Activated CD4-positive, alpha-beta T cell treated with anti-CD3 and anti-CD28 coated beads, Interleukin-2, Interleukin-6, amounts not matched to agents 100 ng/mL and 50 ng/mL, durations not matched to agents 16 hours and 8 hours (primary cell): ENCODE measurements around the gene HOXD10.

Experiments
- DNase-seq: peaks from one replicate; pipeline ENCODE4 v3.0.0-alpha.2; 2020

Gene HOXD10

DNA sequence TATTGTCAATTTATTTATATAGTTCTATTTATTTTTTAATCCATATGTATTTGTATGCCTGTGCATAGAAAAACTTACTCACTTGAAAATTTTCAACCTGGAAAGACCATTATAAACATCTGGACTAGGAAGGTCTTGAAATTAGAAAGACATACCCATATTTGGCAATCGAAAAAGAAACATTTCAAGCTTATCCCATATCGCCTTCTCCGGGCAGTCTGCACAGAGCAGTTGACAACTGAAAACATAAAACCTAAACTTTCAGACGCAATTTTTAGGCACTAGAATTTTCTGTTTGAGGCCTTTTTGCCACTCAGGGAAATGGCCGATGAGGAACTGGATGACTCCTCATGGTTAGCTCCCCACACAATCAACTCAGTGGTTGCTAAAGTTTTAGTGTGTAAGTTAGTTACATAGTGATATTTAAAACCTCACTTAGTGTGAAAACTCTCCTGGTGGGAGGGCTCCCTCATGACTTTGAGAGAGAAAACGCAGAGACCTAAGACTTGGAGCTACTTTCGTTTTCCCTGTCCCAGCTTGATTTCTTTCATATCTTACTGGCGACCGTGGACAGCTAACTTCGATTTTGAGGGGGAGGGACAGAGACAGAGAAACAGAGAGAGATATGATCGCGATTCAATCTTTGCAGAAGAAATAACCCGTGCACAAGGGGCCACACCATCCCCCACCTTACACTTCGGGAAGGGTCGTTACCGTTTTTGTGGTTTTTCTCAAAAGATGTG, 20.2 kb upstream of the HOXD10 start:
- DNase-seq, result no peak

DNA sequence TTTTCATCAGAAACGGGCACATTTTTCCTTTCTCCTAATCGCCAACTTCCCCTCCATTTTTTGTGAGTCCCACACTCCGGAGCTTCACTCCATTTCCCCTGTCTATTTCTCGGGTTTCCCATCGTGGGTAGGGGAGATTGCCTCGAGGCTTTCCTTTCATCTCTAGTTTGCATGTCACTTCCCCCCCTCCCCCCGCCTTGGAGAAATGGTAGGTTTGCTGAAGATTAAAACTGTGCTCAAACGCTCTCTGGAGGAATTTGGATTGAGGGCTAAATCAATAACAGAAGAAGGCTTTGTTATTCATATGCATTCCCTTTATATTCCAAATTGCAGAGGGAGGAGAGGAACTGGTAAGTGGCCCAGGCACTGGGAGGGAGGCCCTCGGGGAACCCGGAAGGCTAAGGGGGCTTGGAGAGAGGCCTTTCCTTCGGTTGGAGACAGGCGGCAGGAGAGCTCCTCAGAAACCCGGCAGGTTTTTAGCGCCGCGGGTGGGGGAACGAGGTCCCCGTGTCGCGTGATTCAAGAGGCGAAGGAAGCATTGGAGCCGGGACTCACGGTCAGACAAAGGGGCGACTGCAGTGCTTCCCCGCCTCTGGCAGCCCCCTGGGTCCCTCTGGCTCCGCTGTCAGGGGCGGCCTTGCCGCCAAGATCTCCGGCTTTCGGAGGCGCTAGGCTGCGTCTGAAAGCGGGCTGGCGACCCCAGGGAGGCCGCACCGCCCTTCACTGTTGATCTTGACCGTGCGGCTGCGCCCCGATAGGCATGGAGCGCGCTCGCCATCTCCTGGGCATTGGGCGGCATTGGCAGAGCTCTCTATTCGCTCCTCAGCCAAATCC, 19.4 kb upstream of the HOXD10 start:
- DNase-seq, result peak; percentile 68

DNA sequence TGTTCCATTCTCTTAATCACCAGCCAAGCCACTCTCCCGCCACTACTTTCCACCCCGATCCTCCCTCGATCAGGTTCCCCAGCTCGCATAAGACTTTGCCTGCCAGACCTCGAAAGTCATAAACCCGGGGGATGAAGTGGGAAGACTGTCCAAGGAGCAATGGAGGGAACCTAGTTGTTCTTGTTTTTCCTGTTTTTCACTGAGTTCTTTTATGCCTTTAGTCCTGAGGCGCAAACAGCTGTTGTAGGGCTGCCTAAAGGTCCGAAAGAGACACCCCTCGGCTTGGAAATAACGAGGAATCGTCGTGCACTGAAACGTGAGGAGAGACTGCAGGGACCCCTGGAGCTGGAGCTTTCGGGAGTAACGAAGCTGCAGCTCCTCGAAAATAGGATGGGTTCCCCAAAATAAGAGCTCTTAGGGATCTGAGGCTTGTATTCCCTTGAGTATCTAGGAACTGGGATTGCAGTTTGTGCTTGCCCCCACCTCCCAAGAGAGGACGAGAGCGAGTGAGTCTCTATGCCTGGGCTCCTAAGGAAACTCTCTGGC, 18.7 kb upstream of the HOXD10 start:
- DNase-seq, result no peak

DNA sequence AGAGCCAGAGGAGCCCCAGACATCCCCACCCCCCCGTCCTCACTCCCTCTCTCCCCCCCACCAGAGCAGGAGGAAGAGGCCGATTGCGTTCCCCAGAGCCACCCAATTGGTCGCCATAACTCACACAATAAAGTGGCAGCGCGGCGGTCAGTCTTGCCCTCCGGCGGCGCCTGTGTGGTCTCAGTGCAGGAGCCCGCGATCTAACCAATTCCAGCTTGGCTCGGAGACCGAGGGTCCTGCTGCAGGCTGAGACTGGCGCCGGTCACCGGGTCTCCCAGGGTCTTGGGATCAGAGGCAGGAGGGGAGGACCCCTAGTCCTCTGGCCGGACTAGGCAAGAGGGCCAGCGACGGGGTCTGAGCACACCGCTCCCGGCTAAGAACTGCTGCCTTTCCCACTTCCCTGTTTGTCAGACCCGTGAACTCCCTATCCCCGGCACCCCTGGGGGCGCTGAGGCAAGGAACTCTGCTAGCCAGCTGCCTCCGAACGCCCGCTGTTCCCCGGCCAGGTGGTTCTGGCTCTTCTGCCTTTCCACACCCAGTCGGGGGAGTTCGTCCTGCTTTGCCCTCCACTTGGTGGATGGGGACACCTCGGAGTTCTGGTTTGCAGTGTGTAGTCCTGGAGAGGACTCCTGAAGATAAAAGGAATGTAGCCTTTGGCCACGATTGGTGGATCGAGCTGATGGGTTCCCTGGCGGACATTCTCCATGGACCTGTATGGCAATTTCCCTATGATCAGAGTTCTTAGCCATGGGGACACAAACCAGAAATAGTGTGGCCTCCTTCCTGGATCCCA, 18.0 kb upstream of the HOXD10 start:
- DNase-seq, result no peak

DNA sequence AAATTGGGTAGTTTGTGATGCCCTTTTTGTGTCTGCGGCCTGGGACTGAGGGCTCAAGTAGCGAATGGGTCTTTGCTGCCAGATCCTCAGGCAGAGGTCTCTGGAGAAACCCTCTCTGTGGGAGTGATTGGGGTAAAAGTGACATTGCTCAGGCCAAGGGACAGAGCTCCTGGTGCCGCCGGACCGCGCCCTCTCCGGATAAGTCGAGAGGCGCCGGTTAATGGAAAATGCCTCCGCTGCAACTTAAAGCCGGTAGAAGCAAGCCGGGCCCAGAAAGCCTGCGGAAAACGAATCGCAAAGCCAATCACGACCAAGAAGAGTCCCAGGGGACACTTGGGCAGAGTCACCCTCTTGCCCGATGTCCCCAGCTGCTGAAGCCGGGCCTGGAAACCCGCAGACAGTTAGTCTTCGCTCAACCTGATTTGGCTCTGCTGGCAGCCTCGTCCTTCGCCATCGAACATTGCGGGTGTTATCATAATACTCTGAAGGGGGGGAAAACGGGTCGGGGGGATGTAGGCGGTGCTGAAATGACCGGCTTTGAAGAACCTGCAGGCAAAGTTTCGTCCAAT, 17.3 kb upstream of the HOXD10 start:
- no peak for DNase-seq

DNA sequence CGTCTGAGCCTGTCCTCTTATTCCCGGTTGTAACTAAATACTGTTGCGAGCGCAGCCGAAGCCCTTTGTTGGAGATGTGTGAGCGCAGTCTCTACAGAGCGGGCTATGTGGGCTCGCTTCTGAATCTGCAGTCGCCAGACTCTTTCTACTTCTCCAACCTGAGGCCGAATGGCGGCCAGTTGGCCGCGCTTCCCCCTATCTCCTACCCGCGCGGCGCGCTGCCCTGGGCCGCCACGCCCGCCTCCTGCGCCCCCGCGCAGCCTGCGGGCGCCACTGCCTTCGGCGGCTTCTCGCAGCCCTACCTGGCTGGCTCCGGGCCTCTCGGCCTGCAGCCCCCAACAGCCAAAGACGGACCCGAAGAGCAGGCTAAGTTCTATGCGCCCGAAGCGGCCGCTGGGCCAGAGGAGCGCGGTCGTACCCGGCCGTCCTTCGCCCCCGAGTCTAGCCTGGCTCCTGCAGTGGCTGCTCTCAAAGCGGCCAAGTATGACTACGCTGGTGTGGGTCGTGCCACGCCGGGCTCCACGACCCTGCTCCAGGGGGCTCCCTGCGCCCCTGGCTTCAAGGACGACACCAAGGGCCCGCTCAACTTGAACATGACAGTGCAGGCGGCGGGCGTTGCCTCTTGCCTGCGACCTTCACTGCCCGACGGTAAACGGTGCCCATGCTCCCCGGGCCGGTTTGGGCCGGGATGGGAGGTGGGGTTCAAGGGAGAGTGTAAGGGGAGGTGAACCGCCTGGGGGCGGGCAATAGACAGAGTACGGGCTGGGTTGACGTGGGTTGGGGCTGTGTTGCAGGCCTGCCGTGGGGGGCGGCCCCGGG, 16.6 kb upstream of the HOXD10 start, which contains the start of gene HOXD12:
HOXD12 (plus strand) TSS at position 68 of the 819 bp plus-strand sequence; CDS start at position 75, 7 bp downstream.
- DNase-seq, result no peak

DNA sequence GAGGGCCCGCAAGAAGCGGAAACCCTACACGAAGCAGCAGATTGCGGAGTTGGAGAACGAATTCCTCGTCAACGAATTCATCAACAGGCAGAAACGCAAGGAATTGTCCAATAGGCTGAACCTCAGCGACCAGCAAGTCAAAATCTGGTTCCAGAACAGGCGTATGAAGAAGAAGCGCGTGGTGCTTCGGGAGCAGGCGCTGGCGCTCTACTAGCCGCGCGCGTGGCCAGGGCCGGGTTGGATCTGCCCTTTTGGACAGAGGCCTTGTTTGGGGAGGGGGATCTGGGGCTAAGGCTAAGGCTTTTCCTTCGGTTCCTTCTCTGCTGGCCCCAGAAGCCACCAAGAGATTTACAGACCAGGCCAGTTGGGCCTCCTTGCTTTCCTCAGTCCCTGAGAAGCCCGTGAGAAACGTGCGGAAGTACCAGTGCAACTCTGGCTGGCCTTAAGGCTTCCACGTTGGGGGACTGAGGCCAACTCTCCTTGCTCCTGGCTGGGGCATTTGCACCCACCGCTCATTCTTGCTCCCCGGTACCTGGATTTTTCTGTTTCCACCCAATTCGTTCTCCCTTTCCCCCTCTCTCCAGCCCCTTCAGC, 15.9 kb upstream of the HOXD10 start:
- DNase-seq, result no peak

DNA sequence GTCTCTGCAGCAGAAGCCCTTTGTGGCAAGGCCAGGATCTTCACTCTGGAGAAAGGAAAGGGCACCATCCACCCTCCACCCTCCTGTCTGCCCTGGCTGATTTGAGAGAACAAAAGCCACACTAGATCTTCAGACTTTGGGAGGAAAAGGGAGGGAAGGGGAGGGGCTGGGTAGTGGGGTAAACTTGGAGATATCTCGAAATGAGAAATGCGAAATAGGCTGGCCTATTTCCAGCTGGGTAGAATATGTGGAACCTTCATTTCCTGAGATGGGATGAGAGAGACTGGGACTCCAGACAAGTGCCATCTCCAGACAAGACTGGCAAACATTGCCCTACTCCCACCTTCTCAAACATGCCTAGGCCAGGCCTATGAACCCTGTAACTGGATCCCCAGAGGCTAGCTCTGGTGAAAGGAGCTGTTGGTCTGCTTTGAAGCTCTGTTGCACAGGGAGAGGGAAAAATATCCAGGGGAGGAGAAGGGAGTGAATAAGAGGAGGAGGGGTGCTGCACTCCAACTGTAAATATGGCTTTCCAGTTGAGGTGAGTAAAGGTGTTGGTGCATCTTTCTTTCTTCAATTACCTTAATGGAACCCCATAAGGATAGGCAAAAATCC, 15.3 kb upstream of the HOXD10 start:
- DNase-seq, result no peak

DNA sequence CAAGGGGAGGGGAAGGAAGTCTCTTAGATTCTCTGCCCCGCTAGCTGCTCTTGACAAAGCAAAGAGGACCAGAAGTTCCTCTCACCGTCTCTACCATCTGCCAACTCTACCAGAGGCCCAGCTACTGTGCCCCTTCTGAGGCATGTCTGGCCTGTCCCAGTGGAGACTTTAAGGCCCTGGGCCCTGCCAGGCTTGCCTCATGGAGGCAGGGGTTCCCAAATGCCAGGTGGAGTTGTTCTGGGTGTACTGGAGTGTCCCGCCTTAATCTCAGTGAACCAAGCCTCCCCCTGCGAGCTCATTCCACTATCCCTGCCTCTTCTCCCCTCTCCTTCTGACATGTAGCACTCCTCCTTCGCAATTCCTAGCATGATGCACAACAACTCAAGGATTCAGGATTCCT, 14.7 kb upstream of the HOXD10 start:
- no peak for DNase-seq

DNA sequence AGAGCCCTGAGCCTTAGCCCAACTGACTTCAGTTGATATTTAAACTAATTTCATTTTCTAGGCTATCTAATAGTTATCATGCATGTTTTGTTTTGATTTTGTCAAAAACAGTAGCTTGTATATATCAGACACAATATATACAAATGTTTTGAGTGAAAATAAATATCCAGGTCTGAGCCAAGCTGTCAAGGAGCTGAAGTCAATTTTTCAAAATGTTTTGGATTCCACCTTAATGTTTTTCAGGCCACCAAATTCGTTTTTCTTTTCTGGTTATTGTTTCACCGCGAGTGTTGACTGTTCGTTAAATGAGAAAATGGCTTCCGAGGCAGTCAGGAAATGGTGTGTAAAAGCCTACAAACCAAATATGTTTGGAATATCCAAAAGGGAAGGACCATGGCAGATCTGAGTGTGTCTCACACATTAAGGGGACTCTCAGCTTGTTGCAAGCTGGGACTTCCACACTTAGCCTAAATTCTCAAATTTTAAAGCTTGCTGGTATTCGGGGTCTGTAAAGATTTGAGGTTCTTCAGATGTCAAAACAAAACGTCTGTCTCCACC, 14.2 kb upstream of the HOXD10 start:
- no peak for DNase-seq

DNA sequence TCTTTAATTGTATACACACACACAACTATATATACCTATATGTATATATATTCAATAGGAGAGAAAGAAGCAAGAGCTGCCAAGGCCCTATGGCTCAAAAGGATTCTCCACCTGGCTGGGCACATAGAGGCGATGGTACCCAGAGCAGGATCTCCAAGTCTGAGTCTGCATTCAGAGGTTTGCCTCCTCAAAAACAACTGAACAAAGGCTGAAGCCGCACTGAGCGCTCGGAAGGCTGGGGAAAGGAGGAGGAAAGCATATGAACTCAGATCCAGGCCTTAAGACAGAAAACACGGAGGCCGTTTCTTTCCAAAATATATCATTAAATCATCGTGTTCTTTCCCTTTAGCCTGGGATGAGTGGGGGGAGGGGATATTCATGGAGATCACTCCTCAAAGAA, 13.4 kb upstream of the HOXD10 start:
- DNase-seq, result no peak

DNA sequence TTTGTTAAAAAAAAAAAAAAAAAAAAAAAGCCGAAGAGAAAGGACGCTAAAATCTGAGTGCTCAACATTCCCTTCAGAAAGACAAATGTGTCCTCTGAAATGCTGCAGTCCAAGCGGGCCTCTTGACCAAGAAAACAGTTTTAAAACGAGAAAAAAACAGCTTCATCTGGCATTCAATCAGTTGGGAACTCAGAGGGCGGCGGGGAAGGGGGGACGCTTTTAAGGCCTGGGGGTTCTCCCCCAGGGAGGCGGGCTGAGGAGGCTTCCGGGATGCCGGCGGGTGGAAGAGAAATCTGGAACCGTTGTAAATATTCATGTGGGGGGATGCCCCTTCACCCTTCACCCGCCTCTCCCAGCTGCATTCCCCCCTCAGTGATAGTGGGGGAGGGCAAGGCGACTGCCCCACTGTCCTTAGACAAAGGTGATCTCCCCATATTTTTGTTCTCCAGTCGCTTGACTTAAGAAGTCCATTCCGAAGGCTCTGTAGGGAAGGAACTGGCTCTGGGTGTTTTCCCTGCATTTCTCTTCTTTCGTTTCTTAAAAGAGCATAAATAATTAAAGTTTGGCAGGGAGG, 12.7 kb upstream of the HOXD10 start:
- DNase-seq, result no peak

DNA sequence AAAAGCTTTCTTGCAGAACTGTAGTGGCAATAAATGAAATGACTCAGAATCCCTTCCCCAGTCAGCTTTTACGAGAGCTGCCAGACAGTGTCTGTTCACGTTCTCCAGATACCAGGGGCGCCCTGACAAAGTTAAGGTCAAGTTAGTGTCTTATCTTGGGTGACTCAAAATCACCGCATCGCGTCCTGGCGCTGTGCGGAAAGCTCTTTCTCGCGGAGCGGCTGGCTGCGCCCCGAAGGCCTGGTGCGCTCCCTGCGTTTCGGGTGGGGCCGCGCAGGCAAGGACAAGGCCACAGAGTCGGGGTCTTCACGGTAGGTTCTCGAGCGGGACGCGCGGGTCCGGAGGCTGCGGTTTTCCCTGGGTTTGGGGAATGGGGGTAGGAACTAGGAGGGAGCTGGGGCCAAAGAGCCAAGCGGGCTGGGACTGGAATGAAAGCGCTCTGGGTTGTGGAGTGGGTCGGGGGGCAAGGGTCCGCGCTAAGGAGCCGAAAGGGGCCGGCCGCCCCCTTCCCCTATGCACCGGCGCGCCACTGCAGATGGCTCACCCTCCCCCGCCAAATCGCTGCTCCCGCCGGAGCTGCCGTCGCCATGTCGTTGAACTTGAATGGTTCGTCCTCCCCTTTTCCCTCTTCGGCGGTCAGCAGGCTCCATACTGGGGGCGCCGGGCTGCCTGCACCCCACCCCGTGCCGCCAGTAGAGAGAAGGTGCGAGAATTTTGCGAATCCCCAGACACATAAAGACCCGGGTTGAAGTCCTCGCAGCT, 12.1 kb upstream of the HOXD10 start:
- no peak for DNase-seq

DNA sequence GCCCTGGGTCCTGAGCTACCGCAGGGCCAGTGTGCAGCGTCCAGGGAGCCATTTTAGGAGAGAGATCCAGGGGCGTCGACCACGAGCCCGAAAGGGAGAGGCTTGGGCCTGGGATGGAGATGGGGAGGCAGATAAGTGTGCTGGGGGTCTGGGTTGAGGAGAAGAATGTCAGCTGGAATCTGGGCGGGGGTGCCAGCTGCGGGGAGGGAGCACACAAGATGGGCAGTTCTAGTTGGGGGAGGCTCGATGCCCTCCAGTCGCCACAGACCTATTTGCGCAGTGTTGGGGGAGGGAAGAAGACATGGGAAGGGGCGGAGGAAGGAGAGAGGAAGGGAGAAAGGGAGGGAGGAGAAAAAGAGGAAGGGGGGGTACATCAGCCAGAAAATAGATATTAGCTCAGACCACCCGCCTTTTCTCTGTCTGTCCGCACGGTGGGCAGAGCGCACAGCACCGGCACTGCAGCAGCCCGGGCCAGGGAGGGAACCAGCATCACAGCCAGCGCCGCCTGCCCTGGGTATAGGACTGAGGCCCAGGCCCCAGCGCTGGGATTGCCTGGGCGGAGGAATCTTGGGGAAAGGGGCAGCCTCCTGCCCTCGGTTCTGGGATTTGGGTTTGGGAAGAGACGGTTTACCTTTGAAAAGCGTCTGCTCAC, 11.4 kb upstream of the HOXD10 start:
- no peak for DNase-seq

DNA sequence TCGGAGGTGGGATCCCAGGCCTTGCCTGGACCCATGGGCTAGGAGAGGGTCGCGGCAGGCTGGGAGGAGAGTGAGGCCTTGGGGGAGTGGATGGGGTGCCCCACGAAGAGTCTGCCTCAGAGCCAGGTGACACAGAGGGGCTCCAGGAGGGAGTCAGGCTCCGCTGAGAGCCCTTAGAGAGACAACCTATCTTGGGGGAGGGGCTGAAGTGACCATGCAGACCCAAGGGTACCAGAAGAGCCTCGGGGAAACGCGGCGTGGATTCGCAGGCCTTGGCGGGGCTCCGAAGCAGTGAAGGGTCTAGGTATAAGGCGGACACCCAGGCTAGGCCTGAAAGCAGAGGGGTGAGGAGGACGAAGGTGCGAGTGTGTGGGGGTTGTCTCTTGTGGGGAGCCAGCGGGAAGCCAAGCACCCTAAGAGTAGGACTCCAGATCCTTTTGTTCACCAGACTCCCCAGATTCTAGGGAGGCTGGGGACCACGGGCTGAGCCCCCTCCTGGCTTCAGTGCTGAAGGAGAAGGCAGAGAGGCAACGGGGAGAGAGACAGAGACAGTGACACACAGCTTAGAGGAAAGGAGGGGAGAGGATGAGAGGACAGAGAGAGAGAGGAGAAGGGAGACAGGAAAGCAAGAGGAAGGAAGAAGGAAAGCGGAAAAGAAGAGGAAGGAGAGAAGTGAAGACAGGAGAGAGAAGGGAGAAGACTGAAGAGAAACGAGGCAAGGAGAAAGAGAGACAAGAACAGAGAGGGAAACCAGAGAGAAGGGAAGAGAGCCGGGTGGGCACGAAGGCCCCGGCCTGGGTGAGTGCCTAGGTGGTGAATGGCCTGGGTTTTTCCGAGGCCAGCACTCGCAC, 10.6 kb upstream of the HOXD10 start:
- no peak for DNase-seq

DNA sequence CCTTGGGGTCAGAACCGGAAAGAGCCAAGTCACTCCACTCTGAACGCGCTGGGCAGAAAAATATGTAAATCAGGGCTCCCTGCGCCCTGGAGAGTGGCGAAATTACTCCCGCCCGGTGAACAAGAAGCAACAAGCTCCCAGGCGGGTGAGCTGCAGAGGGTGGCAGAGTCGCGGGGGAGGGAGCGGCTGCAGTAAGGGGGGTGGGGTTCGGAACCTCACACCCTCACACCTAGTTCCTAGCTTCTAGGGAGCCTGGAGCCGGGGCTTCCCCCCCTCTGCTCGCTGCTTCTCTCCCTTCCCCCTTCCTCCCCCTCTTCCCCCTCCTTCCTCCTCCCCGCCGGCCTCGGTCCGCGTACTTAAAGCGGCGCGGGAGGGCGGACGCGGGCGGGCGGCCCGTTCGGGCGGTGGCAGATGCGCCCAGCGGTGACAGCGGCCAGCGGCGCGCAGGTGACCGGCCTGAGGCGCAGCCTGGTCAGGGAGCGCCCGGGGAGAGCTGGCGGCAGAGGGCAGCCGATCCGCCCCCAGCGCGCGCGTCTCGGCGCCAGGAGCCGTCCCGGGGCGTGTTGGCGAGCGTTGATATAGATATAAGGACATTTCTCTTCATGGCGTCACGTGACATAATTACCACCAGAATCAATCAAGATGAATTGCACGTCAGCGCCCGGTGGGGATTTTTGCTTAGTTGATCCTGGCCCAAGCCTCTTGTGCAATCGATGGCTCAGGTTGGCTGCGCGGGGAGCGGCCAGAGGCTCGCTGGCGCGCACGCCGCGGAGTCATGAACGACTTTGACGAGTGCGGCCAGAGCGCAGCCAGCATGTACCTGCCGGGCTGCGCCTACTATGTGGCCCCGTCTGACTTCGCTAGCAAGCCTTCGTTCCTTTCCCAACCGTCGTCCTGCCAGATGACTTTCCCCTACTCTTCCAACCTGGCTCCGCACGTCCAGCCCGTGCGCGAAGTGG, 9.7 kb upstream of the HOXD10 start, which contains the start of gene HOXD11:
HOXD11 (plus strand) TSS at position 700 of the 959 bp plus-strand sequence; CDS start at position 776, 76 bp downstream.
- no peak for DNase-seq
